Bronchial epithelial cell (primary cell): ENCODE measurements around the gene OR5L1. TPM values are rescaled to one million over a fixed set of nuclear protein-coding genes. Genes with fewer than 3 reads are reported as not detected.

Source experiments
- DNase-seq: peaks from one replicate; pipeline ENCODE4 v3.0.0-alpha.2; 2010; ENCODE audit warnings: low read depth
- FAIRE-seq: peaks from 2 replicates; lab custom pipeline; 2011; peaks lifted over from hg19 to GRCh38; lab: Jason Lieb, UNC
- H3K27me3 ChIP-seq: 2 replicates; pipeline ENCODE4 v1.5.1; 2011; ENCODE audit warnings: low read length; ENCODE audit not compliant: control insufficient read depth, insufficient read depth
- H3K36me3 ChIP-seq: 2 replicates; pipeline ENCODE4 v1.5.1; 2011; ENCODE audit warnings: low read length; ENCODE audit not compliant: control insufficient read depth, insufficient read depth
- H3K4me3 ChIP-seq: 2 replicates; pipeline ENCODE4 v1.5.1; 2011; ENCODE audit warnings: mild to moderate bottlenecking, low read depth, low read length, control low read depth
- total RNA-seq: library from RNA; depleted of rRNA; stranded (reverse); fragments of >200 nt; gene quantifications from 2 replicates; pipeline ENCODE4 v1.2.1, GENCODE V29; 2014
- TF ChIP-seq, protein P1 (sequence below): IDR thresholded peaks from 2 replicates; pipeline ENCODE4 v1.5.1; 2011; ENCODE audit warnings: mild to moderate bottlenecking, moderate library complexity, low read length, control low read depth, inconsistent platforms; ENCODE audit not compliant: insufficient read depth, severe bottlenecking

Gene OR5L1
- total RNA-seq, 1 donor from 2014 or later = not detected

DNA sequence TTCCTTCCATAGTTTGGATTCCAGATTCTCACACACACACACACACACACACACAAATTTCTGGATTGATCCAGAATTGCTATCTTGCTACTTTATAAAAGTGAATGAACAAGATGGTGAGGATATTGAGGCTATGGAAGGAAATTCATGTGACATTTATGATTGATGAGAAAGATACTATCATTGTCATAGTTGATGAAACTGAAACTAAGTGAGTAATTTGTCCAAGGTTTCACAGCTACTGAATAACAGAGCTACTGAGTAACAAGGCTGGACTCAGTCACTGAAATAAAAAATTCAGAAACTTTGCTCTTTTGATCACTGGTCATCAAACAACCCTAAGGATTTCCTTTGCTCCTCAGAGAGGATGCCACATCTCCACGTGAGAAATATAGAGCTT, 43.5 kb downstream of the OR5L1 start:
- Histone ChIP-seq H3K36me3 (no peaks in the 10 kb centered on the region), H3K4me3 (no peak overlapping the region), H3K27me3 (no peaks in the 10 kb centered on the region)
- FAIRE-seq (no peak), DNase-seq (no peak)
- TF ChIP-seq, protein P1, sequence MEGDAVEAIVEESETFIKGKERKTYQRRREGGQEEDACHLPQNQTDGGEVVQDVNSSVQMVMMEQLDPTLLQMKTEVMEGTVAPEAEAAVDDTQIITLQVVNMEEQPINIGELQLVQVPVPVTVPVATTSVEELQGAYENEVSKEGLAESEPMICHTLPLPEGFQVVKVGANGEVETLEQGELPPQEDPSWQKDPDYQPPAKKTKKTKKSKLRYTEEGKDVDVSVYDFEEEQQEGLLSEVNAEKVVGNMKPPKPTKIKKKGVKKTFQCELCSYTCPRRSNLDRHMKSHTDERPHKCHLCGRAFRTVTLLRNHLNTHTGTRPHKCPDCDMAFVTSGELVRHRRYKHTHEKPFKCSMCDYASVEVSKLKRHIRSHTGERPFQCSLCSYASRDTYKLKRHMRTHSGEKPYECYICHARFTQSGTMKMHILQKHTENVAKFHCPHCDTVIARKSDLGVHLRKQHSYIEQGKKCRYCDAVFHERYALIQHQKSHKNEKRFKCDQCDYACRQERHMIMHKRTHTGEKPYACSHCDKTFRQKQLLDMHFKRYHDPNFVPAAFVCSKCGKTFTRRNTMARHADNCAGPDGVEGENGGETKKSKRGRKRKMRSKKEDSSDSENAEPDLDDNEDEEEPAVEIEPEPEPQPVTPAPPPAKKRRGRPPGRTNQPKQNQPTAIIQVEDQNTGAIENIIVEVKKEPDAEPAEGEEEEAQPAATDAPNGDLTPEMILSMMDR = no peak

Other genes with a start within 250 kb of the OR5L1 start
- gene OR4C16, start 239.2 kb upstream of the OR5L1 start, total RNA-seq = not detected in 2 replicates
- gene OR4C11, start 203.7 kb upstream of the OR5L1 start, total RNA-seq = not detected in 2 replicates
- gene OR4P4, start 176.3 kb upstream of the OR5L1 start, total RNA-seq = not detected in 2 replicates
- gene OR4S2, start 163.0 kb upstream of the OR5L1 start, total RNA-seq = not detected in 2 replicates
- gene OR4C6, start 149.2 kb upstream of the OR5L1 start, total RNA-seq = not detected in 2 replicates
- gene OR5D13, start 37.9 kb upstream of the OR5L1 start, total RNA-seq = not detected in 2 replicates
- gene OR5D14, start 15.8 kb upstream of the OR5L1 start, total RNA-seq = not detected in 2 replicates
- not detected in 2 replicates for gene OR5D18, start 8.3 kb downstream of the OR5L1 start, total RNA-seq
- not detected in 2 replicates for gene OR5L2, start 15.9 kb downstream of the OR5L1 start, total RNA-seq
- not detected in 2 replicates for gene OR5D16, start 27.4 kb downstream of the OR5L1 start, total RNA-seq
- gene TRIM51, start 71.9 kb downstream of the OR5L1 start, total RNA-seq = not detected in 2 replicates
- not detected in 2 replicates for gene OR5W2, start 103.2 kb downstream of the OR5L1 start, total RNA-seq
- gene OR5I1, start 125.0 kb downstream of the OR5L1 start, total RNA-seq = not detected in 2 replicates
- not detected in 2 replicates for gene OR10AG1, start 158.6 kb downstream of the OR5L1 start, total RNA-seq
- not detected in 2 replicates for gene OR5F1, start 183.3 kb downstream of the OR5L1 start, total RNA-seq
- gene OR5AS1, start 216.3 kb downstream of the OR5L1 start, total RNA-seq = not detected in 2 replicates